ENCODE results near the gene USP11. TPM values are rescaled to one million over a fixed set of nuclear protein-coding genes. Genes with fewer than 3 reads are reported as not detected.

USP11 gene
- total RNA-seq, 1 donor from 2014 or later, result 194 TPM

DNA sequence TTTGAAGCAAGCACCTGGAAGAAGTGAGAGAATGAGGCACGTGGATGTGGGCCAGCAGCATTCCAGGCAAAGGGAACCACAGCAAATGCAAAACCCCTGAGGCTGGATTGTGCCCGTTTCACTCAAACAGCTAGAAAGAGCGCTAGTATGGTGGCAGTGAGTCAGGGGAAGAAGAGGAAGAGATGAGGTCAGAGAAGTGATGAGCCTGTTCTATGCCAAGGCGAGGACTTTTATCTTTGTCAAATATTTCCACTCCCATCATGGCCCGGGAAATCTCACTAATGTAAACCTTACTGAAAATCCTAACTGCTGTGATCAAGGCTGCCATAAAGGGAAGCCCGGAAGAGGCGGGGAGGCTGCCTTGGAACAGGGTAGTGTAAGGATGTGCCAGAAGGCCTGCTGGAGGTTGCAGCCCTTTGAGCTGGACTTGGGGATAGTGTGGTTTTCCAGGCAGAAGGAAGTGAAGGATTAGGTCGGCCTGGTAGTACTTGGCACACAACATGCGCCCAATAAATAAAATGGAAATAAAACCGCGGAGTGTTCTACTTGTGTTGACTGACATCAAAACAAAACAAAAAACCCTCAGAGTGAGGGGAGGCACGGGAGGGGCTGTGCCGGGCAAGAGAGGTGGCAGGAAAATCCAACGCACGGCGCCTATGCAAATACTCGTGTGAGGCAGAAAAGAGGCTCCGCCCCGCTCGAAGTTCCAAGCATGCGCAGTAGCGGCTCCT is 15.5 kb upstream of the USP11 start:
- H3K36me3 Mint-ChIP-seq (ENCODE audit: unreplicated experiment), result peaks cover 35% of the 10 kb centered on the region
- H3K4me3 Mint-ChIP-seq (ENCODE audit: unreplicated experiment), result peak overlapping the region; percentile 86
- peaks cover 42% of the 10 kb centered on the region for H3K4me1 Mint-ChIP-seq (ENCODE audit: unreplicated experiment)
- DNase-seq (ENCODE audit: extremely low spot score, unreplicated experiment), result no peak
- peak overlapping the region; percentile 99 for H3K27ac Mint-ChIP-seq (ENCODE audit: unreplicated experiment)
- TF ChIP-seq, protein P1, sequence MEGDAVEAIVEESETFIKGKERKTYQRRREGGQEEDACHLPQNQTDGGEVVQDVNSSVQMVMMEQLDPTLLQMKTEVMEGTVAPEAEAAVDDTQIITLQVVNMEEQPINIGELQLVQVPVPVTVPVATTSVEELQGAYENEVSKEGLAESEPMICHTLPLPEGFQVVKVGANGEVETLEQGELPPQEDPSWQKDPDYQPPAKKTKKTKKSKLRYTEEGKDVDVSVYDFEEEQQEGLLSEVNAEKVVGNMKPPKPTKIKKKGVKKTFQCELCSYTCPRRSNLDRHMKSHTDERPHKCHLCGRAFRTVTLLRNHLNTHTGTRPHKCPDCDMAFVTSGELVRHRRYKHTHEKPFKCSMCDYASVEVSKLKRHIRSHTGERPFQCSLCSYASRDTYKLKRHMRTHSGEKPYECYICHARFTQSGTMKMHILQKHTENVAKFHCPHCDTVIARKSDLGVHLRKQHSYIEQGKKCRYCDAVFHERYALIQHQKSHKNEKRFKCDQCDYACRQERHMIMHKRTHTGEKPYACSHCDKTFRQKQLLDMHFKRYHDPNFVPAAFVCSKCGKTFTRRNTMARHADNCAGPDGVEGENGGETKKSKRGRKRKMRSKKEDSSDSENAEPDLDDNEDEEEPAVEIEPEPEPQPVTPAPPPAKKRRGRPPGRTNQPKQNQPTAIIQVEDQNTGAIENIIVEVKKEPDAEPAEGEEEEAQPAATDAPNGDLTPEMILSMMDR (IDR thresholded peaks at IDR 0.05), result no peak
- no peaks in the 10 kb centered on the region for H3K27me3 Mint-ChIP-seq (ENCODE audit: unreplicated experiment)
- no peaks in the 10 kb centered on the region for H3K9me3 Mint-ChIP-seq (ENCODE audit: unreplicated experiment)

DNA sequence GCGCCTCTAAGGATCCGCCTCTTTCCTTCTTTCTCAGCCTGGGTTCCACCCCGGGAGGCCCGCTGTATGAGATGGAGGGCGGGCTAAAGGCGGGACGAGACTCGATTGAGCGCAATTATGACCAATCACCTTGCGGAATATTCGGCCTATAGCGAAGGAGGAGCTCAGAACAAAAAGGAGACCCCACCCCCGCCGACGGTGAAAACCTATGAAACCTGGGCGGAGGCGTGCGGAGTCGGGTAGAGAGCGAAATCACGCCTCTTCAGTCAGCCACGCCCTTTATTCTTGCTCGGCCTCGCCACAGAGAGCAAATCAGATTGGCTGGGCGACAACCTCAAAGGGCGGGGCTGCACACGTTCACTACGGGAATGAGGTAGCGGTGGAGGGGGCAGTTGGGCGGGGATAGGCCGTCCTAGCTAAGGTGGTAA is 14.9 kb upstream of the USP11 start:
- TF ChIP-seq, protein P1 (IDR thresholded peaks at IDR 0.05), result no peak
- Mint-ChIP-seq H3K36me3 (ENCODE audit: unreplicated experiment) (peaks cover 30% of the 10 kb centered on the region), H3K4me1 (ENCODE audit: unreplicated experiment) (peaks cover 42% of the 10 kb centered on the region), H3K27me3 (ENCODE audit: unreplicated experiment) (no peaks in the 10 kb centered on the region), H3K4me3 (ENCODE audit: unreplicated experiment) (peak overlapping the region; percentile 86), H3K27ac (ENCODE audit: unreplicated experiment) (peak overlapping the region; percentile 99), H3K9me3 (ENCODE audit: unreplicated experiment) (no peaks in the 10 kb centered on the region)
- peak; percentile 100 for DNase-seq (ENCODE audit: extremely low spot score, unreplicated experiment)

DNA sequence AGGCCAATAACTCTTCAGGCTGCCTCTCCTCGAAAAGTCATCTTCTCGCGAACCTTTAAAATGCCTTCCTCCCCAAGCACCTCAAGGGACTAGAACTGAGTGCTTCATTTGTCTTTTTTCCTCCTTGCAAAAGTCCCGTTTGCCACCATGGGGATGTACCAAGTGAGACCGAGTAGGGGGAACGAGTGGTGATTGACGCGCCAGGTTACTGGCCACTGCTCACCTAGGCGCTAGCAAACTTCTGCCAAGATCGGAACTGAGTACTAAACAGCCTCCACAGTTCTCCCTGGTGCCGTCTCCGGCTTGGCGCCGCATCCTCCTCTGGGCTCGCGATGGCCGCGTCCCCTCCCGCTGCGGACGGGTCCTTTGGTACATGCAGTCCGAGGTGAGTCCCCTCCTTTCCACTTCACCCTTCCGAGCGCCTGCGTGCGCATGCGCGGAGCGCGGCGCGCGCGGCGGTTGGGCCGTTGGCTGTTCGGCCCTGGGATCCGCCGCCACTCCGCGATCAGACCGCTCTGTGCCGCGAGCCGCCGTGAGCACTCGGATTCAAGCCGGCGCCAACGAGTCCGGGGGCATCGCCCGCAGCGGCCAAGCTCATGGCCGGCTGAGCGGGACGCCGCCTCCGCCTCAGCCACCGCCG is 14.4 kb upstream of the USP11 start, which contains the start of gene CDK16:
CDK16 (plus strand) TSS at position 402 of the 640 bp plus-strand sequence. CDS start 4,877 bp downstream, outside the sequence.
- H3K9me3 Mint-ChIP-seq (ENCODE audit: unreplicated experiment), result no peaks in the 10 kb centered on the region
- TF ChIP-seq, protein P1 (IDR thresholded peaks at IDR 0.05), result no peak
- peak within 1 kb of the TSS; percentile 99 for H3K27ac Mint-ChIP-seq (ENCODE audit: unreplicated experiment)
- no peaks in the 10 kb centered on the region for H3K27me3 Mint-ChIP-seq (ENCODE audit: unreplicated experiment)
- peak; percentile 95 for DNase-seq (ENCODE audit: extremely low spot score, unreplicated experiment)
- H3K4me1 Mint-ChIP-seq (ENCODE audit: unreplicated experiment), result peaks cover 42% of the 10 kb centered on the region
- peak within 1 kb of the TSS; percentile 89 for H3K4me3 Mint-ChIP-seq (ENCODE audit: unreplicated experiment)
- H3K36me3 Mint-ChIP-seq (ENCODE audit: unreplicated experiment), result peaks cover 26% of the 10 kb centered on the region

DNA sequence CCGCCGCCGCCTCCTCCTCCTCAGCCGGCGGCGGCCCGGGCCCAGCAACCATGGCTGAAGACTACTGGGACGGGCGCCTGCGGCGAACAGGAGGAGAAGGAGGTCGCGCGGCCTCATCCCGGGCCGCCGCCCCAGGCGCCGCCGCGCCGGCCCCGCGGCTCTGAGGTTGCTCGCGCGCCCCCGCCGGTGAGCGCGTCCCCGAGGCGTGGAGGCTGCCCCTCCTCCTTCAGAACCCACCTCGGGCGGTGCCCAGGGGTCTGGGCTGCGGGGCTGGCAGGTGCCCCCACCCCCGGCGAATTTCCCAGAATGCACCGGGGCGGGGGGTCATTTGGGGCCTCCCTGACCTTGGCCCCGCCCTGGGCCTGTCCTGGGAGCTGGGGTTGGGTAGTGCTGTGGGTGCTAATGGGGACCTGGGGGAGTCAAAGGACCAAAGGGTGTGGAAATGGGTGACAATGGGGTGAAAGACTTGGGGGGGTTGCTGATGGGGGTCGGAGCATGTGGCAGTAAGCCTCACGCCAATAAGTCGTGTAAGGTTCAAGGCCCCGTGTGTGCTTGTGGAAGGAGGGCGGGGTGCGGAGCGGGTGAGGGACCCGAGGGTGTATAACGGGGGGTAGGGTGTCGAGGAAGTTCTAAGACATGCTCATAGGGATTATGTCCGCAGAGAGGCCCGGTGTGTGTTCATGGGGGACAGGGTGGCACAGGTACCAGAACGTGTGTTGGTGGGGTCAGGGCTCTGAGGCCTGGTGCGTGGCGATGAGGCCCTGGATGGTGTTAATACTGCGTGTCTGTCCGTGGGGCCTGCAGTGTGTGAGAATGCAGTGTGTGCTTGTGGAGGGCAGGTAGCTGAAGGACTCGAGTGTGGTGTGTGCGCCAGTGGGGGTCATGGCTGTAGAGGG is 13.6 kb upstream of the USP11 start:
- Mint-ChIP-seq H3K9me3 (ENCODE audit: unreplicated experiment) (no peaks in the 10 kb centered on the region), H3K4me3 (ENCODE audit: unreplicated experiment) (peak overlapping the region; percentile 89), H3K36me3 (ENCODE audit: unreplicated experiment) (peaks cover 23% of the 10 kb centered on the region), H3K27me3 (ENCODE audit: unreplicated experiment) (no peaks in the 10 kb centered on the region), H3K27ac (ENCODE audit: unreplicated experiment) (peak overlapping the region; percentile 87), H3K4me1 (ENCODE audit: unreplicated experiment) (peaks cover 42% of the 10 kb centered on the region)
- no peak for DNase-seq (ENCODE audit: extremely low spot score, unreplicated experiment)
- TF ChIP-seq, protein P1 (IDR thresholded peaks at IDR 0.05), result no peak
